ENCODE data around the gene RTN4R.
"Not testable (repeated sequence)": the region's sequence is repeated elsewhere in the genome, so short reads cannot be mapped to it uniquely, and the experiment has no call there.

RTN4R gene

DNA sequence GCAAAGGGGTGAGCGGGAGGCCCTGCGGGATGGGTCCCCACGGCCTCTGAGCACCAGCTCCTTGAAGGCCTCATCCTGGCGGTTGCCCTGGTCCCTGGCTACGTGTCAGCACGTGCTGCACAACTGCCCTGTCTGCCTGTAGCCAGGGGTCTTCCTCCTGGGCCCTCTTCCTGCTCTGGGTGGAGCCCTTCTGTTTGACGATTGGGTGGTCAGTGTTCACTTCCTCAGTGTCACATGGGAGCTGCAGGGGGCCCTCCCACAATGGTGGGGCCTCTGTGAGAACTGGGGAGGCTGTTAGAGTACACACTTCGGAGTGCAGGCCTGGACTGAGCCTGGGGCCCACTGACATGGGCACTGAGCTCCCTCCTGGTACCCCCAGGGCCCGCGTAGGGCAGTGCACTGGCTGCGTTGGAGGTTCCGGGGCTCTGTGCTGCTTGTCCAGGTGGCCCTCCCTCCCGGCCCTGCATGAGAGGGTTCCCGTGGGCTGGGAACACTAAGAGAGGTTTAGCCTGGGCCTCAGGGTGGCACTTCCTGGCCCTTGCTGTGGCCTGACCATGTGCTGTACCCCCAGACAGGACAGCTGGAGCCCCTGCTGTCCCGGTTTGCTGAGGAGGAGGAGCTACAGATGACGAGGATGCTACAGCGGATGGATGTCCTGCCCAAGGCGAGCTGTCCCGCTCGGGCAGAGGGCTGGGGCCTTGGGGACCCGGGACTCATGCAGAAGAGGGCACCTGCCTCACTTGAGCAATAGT is 38.0 kb upstream of the RTN4R start:
- DNase-seq (ENCODE audit: low read depth): no peak

DNA sequence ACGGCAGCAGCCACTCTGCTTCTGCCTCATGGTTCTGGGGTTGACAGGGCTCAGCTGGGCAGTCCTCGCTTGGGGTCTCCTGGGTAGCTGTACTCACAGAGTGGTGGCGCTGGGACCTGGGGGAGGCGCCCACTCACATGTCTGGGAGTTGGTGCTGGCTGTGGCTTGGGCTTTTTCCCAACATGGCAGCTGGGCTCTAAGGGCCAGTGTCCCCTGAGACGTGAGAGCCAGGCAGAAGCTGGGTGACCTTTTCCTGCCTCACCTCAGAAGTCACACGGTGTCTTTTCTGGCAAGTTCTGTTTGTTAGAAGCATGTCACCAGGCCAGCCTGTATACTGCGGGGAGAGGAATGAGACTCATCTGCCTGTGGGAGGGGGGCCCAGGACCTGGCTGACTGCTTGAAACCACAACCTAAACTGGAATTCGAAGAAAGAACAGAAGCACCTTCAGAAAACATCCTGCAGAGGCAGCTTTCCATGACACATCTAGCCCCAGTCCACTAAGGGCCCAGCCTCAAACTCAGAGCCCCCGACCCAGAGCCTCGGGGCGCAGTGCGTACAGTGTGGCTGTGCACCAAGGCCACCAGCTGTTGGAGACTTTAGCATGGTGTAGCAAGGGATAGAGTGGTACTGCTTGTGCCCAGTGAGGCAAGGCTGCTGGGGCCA is 37.2 kb upstream of the RTN4R start:
- not testable (repeated sequence) for DNase-seq (ENCODE audit: low read depth)

DNA sequence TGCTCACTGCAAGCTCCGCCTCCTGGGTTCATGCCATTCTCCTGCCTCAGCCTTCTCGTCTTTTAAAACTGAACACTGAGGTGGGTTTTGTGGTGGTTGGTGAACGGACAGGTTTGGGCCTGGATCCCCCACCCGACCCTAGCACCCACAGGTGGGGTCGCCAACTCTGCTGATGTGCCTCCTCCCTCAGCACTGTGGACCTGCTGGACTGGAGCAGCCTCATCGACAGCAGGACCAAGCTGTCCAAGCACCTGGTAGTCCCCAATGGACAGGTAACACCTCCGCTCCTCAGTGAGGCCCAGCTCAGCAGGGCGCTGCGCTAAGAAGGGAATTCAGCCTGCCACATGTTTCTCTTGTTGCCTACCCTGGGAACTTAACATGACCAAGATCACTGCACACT is 36.5 kb upstream of the RTN4R start:
- DNase-seq (ENCODE audit: low read depth): no peak

DNA sequence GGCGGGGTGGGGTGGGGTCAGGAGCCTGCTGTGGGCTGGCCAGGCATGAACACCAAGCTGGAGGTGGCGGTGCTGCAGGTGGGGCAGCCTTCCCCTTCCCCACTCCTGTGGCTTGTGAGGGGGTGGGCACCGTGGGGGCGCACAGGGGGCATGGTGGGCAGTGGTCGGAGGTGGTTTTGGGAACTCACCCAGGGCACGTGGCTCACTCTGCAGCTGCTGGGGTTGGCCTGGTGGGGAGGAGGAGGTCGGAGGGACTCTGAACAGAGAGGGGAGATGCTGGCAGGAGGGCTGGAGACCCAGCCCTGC is 35.1 kb upstream of the RTN4R start:
- not testable (repeated sequence) for DNase-seq (ENCODE audit: low read depth)

DNA sequence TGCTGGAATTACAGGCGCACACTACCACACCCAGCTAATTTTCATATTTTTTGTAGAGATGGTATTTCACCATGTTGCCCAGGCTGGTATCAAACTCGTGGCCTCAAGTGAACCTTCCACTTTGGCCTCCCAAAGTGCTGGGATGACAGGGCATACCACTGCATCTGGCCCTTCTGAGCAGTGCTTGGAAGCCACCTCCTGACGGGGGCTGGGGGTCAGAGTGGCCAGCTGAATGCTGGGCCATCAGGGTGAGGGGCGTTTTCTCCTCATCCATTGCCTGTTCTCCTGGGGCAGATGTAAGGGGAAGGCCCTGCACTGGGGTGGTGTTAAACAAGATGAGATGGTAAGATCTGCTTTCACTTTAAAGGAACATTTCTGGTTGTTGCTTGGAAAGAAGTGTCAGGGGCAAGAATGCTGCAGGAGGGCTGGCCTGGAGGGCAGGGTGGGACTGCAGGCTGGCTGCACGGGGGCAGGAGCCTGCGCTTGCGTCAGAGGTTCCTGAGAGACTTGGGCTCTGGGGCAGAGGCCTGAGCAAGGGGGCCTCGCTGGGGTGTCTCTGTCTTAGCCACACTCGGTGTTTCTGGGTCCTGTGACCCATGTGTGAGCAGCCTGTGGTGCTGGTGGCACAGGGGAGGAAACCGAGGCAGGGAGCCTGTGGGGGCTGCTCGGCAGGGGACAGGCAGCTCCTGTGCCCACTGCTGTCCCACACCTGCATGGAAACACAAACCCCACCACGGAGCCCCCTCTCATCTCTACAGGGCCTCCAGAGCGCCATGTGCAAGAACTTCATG is 34.5 kb upstream of the RTN4R start:
- DNase-seq (ENCODE audit: low read depth): no peak

DNA sequence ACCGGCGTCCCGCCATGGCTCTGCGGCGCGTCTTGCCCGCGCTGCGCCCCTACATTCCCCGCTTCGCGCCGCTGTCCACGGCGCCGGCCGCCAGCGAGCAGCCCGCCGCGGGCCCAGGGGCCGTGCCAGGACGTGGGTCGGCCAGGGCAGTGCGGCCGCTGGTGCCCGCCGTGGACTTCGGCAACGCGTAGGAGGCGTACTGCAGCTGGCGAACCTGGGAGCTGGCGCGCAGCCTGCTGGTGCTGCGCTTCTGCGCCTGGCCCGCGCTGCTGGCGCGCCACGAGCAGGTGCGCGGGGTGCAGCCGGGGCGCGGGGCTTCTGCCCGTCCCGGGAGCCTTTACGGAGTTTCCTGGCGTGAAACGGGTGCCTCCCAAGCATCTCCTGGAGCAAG is 31.6 kb upstream of the RTN4R start:
- no peak for DNase-seq (ENCODE audit: low read depth)

DNA sequence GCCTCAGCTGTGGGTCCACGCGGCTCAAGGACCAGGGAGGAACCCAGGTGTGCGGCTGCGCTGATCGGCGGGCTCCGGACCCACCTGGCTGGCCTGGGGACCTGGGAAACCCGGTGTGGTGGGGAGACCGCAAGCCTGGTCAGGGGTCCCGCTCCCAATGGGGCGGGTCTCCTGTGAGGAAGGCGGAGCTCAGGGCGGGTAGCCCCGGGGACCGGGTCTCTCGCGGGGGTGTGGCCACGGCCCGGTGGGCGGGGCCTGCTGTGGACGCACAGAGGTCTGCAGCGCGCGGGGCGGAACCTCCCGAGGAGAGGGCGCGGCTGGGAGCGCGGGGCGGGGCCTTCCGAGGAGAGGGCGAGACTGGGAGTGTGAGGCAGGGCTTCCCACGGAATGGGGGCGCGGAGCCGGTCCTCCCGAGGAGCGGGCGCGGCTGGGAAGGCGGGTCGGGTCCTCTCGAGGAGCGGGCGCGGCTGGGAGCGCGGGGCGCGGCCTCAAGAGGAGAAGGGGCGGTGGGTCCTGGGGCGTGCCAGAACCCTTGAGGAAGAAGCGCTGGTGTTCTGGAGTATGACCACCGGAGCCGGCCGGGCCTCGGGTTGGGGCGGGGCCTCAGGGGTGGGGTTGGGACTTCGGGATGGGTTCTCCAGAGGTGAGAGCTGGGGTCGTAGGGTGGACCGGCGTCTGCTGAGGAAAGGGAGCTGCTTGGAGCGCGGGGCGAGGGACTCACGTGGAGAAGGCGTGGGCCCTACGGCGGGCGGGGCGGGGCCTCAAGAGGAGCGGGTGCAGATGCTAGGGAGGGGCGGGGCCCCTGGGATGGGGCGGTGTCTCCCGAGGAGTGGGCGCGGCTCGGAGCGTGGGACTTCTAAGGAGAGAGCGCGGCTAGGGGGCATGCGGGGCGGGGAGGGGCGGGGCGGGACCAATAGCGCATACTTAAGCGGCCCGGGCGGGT is 31.0 kb upstream of the RTN4R start:
- no peak for DNase-seq (ENCODE audit: low read depth)

DNA sequence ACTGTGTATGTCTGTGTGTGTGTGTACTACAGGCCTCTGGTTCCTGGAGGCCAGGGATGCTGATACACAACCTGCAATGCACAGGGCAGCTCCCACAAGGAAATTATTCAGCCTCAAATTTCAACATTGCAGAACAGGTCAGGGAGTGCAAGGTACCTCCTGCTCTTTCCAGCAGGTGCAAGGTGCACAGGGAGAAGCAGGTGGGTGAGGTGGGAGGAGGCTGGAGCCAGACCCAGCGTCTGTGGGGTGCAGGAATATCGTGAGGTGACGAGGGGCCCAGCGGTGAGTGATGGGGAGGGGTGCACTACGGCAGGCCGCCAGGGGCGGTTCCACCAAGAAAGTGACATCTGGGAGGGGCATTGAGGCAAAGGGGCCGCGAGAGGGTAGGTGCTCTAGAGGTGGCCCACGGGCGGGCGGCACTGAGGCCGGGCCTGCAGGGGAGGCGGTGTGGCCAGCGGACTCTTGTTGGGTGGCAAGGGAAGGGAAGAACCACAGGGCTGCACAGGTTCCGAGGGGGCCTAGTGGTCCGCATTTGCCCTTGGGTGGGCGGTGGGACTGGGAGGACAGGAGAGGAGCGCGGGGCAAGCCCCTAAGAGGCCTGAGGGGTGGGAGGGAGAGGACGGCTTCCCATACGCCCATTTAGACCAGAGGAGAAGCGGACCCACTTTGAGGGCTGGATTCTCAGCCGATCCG is 30.1 kb upstream of the RTN4R start:
- DNase-seq (ENCODE audit: low read depth): no peak

DNA sequence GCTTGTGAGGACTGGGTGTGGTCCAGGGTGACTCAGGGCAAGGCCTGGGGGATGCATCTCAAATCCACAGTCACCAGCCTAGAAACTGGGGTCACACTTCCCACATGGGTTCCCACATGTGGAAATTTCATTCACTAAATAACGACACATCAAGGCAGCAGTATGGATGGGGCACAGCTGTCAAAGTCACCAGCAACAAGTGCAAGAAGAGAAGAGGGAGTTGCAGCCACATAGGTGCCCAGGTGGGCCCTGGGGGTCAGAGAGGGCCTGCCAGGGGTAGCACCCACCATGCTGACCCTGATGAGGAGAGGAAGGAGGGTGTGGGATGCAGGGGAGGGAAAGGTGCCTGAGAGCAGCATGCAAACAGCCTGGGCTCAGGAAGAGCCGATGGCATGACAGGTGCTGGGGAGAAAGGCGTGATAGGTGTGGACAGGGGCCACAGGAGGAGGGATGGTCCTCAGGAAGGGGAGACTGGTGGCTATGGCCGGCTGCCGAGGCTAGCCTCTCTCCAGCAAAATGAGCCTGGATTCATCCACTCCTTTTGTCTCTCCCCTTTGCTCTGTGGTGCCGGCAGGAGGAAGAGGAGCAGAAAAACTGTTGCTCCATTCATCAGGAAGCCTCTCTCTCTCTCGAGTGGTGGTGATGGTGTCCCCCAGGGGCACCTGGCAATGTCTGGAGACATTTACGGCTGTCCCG is 29.4 kb upstream of the RTN4R start:
- no peak for DNase-seq (ENCODE audit: low read depth)

DNA sequence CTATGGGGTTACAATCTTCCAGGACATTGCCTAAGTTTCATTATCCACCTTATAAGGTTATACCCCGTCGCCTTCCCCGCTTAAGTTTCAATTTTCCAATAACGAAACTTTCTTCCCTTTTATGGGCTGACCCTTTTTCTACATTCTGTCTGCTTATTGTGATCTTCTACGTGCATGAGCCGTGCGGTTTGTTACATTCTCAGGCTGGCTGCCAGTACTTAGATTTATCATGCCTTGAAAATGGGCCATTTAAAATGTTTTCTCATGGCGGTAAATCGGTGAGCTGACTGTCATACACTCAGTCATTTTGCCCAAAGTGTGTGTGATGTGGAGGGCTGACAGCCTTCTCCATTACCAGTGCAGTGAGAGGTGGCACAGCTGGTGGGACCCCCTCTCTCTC is 28.5 kb upstream of the RTN4R start:
- DNase-seq (ENCODE audit: low read depth): no peak

DNA sequence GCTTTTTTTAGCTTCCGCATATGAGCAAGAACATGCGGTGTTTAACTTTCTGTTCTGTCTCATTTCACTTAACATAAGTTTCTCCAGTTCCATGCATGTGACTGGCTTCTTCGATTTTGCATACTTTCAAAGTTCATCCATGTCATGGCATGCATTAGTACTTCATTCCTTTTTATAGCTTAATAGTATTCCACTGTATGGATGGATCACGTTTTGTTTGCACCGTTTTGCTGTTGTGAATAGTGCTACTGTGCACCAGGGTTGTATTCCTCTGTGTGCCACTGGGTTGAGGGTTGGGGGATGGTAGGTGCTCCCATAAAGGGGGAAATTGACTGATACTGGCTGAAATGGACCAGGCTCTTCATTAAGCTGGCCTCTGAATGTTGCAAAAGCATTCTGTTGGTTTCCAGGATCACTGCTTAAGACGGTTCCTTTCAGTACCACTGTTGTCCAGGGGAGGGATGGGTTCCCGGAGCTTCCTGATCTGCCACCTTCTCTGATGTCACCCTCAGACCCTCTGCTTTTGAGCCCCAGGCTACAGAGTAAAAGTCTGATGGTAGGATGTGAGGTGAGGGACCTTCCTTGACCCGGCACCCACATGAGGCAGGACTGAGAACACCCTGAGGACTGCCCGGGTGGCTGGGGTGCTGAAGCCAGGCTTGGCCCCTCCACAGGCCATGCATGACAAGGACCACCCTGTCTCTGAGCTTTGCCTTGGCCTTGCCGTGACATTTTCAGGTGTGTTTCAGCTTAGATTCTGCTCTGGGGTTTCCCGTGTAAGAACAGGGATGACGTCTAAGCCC is 27.3 kb upstream of the RTN4R start:
- no peak for DNase-seq (ENCODE audit: low read depth)

DNA sequence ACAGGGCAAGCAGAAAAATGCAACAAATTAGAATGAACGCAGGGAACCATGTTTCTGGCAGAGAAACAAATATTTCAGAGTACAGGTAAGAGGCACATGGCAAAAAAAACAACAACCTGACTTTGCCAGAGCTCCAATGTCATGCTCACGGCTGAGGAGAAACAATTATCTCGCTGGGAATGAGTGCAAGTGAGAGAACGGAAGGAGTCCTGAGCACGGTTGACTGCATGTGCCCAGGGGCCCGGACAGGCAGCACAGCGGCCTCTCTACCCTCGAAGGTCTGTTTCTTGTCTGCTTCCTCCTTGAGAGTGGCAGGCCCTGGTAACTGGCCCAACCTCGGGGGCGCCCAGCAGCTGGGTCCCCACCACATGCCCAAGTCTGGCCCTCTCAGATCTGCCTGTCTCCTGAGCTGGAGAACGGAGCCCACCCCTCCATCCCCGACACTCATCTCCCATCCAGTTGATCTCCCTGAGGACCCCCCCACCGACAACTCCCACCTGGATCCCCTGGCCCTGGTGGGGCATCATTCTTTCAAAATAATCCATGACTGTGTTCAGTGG is 24.6 kb upstream of the RTN4R start:
- DNase-seq (ENCODE audit: low read depth): no peak

DNA sequence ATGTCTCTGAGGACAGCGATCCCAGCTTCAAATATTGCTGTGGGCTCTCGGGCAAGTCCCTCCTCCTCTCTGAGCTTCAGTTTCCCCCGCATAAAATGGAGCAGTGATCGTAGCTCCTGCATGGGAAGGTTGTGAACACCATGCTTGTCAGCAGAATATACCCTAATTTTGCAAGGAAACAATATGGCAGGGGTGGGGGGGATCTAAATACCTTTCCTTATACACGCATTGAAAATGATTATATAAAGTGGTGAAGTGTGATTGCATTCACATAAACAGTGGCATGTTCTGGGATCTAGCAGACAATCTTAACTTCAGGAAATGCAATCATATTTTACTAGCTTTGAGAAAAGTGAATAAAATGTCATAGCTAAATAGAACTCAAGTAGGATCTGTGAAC is 24.0 kb upstream of the RTN4R start:
- DNase-seq (ENCODE audit: low read depth): no peak

DNA sequence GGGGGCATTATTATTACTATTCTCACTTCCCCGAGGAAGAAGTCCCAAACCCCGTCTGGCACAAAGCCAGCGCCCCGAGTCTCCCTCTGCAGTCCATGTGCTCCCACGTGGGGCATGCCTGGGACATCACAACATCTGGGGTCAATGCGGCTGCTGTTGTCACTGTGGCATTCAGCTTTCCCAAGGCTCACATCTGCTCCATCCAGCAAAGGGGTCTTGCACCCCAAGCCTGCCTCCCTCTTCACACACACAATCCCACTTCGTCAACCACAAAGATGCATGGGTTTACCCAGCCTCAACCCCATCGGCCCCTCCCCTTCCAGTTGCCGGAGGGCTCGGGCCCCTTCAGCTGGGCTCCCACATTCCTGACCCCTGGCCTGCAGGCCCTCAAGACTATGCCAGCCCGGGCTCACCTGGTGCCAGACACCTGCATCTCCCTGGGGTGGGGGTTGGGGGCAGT is 23.5 kb upstream of the RTN4R start:
- no peak for DNase-seq (ENCODE audit: low read depth)

DNA sequence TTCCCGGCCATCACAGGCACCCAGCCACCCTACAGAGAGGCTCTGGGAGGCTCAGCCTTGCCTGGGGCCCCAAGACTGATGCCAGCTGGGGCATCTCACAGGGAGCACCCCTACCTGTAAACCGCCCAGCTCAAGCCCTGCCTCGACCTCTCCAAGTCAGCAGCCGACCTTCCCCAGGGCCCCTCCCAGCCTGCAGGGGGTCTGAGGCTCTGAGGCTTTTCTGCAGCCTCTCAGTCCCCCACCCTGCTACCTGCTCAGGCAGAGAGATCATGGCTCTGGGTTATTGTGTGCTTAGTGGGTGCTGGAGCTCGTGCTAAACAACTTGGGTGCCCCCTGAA is 23.1 kb upstream of the RTN4R start:
- no peak for DNase-seq (ENCODE audit: low read depth)

DNA sequence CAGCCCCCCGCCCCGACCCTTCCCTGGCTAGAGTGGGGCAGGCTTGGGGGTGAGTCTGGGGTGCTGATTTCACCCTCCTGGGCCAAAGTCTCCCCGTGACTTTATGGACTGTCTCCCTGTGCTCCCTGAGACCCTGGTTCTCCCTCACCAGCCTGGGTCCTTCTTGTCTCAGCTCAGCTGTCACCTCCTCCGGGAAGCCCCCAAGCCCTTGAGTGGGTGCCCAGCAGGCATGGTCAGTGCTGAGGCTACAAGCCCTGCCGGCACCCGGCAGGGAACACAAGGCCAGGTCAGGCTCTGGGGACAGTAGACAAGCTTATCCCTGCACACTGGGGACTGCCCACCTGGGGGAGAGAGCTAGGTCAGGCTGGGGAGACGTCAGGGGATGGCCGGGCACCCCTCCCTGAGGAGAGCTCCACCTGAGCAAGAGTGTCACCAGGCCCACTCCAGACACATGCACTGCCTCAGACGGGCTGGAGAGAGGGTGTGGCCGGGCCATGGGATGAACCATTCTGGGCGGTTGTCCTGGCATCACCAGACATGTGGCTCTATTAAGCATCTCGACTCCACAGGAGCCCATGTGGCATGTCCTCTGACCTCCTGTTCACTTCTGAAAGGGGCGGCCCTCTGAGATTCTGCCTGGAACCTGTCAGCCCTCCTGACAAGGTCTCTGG is 22.6 kb upstream of the RTN4R start:
- DNase-seq (ENCODE audit: low read depth): no peak

DNA sequence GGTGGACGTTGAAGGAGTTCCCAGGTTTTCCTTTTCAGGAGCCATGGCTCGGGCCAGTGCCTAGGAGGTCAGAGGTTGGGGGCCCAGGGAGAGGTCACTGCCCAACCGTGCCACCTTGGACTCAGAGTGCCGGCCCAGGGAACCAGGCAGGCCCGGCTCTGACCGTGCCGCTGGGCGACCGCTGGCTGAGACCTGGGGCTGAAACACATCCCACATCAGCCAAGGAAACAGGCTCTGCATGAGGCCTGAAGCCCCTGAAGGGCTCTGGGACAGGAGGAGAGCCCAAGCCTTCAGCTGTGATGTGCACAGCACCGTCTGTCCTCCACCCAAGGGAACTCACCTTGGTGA is 21.9 kb upstream of the RTN4R start:
- no peak for DNase-seq (ENCODE audit: low read depth)

DNA sequence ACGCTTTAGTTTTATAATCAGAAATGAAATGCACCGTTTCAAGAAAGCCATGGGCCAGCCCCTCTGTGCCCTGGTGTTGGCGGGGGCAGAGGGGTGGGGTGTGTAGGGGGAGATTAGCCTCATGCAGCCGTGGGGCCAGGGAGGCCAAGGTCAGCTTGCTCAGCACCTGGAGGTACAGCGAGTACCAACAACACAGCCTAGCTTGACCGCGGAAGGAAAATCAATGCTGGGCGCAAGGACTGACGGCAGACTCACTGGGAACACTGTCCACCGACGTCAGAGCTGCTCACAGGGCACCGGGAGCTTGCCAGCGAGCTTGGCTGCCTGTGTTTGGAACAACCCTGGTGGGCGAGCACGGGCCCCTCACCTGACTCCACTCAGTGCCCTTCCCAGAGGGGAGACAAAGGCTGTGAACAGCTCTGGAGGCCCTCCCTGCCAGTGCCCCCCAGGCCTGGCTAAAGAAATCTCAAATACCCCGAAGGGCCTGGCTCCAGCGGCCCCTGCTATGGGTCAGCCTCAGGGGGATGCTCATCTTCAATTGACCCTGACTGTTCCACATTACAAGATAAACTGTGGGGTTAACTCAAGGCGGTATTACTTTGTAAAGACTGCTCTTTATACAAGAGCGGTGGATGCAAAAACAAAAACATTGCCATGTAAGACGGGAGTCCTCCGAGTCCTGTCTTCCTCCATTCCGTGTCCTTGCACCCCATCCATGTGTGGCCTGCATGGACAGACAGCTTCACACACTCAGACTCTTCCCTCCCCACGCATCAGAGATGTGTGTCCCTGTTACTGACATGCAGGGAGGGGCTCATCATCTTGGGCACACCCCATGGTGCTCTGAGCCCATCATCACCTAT is 21.3 kb upstream of the RTN4R start:
- not testable (repeated sequence) for DNase-seq (ENCODE audit: low read depth)

Measured in CMK (cell line).